ENCODE results near the gene DLGAP1.

DNA sequence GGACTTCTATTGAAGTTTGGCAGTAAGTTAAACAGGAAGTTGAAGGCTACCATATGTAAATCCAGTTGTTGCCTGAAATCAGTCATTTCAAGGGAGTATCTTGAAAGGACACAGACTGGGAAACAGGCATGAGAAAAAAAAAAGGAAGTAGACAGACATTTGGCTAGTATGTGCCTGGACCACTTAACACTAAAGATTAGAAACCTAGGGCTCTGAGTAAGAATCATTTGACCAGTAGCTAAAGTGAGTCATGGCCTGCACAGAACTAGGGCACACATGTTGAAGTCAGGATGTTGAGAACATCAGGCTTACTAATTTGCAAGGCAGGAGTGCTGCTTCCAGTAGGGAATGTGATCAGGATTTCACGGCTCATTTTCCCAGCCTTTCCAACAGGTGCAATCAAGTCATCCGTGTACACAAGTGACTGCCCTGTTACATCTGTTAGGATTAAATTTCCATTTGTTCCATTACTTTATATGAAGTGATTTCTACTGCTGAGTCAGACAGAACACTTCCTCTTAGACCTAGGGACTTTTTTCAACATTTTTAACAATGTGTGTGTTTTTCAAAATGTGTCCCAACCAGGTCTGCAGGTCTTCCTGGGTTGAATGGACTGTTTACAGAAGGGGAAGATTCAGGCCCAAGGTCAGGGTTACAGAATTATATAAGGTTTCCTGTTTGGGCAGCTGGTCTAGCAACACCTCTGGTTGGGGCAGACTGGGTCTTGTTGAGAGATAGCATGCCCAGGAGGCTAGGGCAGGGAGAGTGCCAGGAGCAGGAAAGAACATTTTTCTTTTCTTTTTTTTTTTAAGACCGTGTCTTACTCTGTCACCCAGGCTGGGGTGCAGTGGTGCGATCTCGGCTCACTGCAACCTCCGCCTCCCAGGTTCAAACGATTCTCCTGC is 859.5 kb downstream of the DLGAP1 start:
- TF ChIP-seq, protein P1, sequence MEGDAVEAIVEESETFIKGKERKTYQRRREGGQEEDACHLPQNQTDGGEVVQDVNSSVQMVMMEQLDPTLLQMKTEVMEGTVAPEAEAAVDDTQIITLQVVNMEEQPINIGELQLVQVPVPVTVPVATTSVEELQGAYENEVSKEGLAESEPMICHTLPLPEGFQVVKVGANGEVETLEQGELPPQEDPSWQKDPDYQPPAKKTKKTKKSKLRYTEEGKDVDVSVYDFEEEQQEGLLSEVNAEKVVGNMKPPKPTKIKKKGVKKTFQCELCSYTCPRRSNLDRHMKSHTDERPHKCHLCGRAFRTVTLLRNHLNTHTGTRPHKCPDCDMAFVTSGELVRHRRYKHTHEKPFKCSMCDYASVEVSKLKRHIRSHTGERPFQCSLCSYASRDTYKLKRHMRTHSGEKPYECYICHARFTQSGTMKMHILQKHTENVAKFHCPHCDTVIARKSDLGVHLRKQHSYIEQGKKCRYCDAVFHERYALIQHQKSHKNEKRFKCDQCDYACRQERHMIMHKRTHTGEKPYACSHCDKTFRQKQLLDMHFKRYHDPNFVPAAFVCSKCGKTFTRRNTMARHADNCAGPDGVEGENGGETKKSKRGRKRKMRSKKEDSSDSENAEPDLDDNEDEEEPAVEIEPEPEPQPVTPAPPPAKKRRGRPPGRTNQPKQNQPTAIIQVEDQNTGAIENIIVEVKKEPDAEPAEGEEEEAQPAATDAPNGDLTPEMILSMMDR (IDR thresholded peaks at IDR 0.05), result no peak
- peak in 1 of 2 donors; percentile 9 for TF ChIP-seq POLR2A (IDR thresholded peaks at IDR 0.05)
